BE2C (cell line): ENCODE results near the gene CSF2.

Source experiments
- DNase-seq: peaks from one replicate; pipeline ENCODE4 v3.0.0-alpha.2; 2020
- H3K27me3 ChIP-seq: fragments of 250-450 bp; sonication (Bioruptor Pico); 2 replicates; pipeline ENCODE4 v1.5.1; 2020; ENCODE audit warnings: mild to moderate bottlenecking
- H3K36me3 ChIP-seq: fragments of 250-450 bp; sonication (Bioruptor Pico); 2 replicates; pipeline ENCODE4 v1.5.1; 2020; ENCODE audit warnings: mild to moderate bottlenecking
- H3K4me1 ChIP-seq: fragments of 250-450 bp; sonication (Bioruptor Pico); 2 replicates; pipeline ENCODE4 v1.5.1; 2020
- H3K4me3 ChIP-seq: 2 replicates; pipeline ENCODE4 v1.5.1; 2011; ENCODE audit warnings: low read depth, low read length
- H3K9me3 ChIP-seq: fragments of 250-450 bp; sonication (Bioruptor Pico); 2 replicates; pipeline ENCODE4 v1.5.1; 2020
- TF ChIP-seq, protein P1 (sequence below): IDR thresholded peaks from 2 replicates; pipeline ENCODE4 v1.5.1; 2012; ENCODE audit warnings: mild to moderate bottlenecking, low read depth, low read length

The CSF2 gene

DNA sequence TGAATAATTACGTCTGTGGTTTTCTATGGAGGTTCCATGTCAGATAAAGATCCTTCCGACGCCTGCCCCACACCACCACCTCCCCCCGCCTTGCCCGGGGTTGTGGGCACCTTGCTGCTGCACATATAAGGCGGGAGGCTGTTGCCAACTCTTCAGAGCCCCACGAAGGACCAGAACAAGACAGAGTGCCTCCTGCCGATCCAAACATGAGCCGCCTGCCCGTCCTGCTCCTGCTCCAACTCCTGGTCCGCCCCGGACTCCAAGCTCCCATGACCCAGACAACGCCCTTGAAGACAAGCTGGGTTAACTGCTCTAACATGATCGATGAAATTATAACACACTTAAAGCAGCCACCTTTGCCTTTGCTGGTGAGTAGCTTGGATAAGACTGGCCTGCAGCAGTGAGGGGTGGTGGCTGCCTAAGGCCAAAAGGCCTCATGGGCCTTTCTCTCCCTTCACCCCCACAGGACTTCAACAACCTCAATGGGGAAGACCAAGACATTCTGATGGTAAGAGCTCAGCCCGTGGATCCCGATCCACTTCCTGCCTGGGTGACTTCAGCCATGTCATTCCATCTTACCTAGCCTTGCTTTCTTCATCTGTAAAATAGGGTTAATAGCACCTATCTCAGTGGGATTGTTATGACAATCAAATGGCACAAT is 13.0 kb upstream of the CSF2 start, which contains the start of gene IL3:
Gene IL3 (plus strand): TSS at position 155 of the 661 bp plus-strand sequence. CDS start 52 bp downstream, at position 207.
- TF ChIP-seq, protein P1, sequence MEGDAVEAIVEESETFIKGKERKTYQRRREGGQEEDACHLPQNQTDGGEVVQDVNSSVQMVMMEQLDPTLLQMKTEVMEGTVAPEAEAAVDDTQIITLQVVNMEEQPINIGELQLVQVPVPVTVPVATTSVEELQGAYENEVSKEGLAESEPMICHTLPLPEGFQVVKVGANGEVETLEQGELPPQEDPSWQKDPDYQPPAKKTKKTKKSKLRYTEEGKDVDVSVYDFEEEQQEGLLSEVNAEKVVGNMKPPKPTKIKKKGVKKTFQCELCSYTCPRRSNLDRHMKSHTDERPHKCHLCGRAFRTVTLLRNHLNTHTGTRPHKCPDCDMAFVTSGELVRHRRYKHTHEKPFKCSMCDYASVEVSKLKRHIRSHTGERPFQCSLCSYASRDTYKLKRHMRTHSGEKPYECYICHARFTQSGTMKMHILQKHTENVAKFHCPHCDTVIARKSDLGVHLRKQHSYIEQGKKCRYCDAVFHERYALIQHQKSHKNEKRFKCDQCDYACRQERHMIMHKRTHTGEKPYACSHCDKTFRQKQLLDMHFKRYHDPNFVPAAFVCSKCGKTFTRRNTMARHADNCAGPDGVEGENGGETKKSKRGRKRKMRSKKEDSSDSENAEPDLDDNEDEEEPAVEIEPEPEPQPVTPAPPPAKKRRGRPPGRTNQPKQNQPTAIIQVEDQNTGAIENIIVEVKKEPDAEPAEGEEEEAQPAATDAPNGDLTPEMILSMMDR = no peak
- Histone ChIP-seq H3K4me1 (peaks cover 4% of the 10 kb centered on the region), H3K4me3 (no peak within 1 kb of the TSS), H3K9me3 (no peaks in the 10 kb centered on the region), H3K27me3 (no peaks in the 10 kb centered on the region), H3K36me3 (no peaks in the 10 kb centered on the region)
- DNase-seq = no peak

DNA sequence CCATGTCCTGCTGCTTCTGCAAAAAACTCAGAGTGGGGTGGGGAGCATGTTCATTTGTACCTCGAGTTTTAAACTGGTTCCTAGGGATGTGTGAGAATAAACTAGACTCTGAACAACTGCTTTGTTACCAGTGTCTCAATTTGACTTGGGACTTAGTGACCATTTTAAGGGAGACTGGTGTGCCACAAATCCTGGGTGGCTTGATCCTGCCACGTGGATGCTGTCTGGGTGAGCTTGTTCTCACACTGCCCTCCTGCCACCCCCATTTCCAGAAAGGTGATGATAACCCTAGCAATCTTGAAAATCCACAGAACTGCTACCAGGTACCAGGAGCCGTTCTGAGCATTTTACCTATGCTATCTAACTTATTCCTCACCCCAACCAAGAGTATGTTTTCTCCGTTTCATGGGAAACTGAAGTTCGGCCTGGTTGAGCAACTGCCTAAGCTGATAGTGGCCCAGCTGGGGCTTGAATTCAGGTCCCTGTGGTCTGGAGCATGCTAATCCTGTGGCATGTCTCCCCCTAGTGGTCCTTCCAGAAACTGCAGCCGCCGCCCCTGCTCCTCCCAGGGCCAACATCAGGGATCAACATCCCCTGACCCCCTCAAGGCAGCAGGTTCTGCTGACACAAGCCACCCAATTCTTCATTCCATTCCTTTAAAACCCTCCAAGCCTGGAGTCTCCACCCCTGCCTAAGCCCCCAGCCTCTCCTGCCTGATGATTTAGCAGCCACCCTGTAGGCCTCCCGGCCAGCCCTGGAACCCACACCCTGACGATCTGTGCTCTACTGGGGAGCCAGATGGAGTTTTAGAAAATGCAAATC is 10.3 kb upstream of the CSF2 start:
- Histone ChIP-seq H3K36me3 (no peaks in the 10 kb centered on the region), H3K4me3 (no peak overlapping the region), H3K9me3 (no peaks in the 10 kb centered on the region), H3K4me1 (peaks cover 4% of the 10 kb centered on the region), H3K27me3 (no peaks in the 10 kb centered on the region)
- TF ChIP-seq, protein P1 = peak; percentile 98
- peak; percentile 84 for DNase-seq

DNA sequence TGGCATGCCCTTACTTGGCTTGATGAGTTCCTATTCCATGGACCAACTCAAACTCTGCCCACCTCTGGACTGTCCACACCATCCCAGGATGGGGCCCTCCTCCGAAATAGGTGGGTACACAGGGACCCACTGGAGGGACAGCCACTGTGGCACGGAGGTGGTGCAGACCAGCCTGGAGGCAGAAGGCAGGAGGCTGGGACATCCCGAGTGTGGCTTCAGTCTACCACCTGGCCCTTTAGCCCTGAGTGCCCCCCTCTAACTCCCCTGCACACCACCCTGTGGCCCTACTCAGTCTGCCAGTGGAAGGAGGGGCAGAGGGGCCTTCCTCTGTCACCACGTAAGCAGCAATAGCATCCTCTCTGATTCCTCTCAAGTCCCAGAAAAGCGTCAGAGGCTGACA is 9.4 kb upstream of the CSF2 start:
- H3K27me3 ChIP-seq = no peaks in the 10 kb centered on the region
- no peak for DNase-seq
- H3K4me3 ChIP-seq = no peak overlapping the region
- H3K9me3 ChIP-seq = no peaks in the 10 kb centered on the region
- peaks cover 4% of the 10 kb centered on the region for H3K4me1 ChIP-seq
- TF ChIP-seq, protein P1 = no peak
- no peaks in the 10 kb centered on the region for H3K36me3 ChIP-seq

DNA sequence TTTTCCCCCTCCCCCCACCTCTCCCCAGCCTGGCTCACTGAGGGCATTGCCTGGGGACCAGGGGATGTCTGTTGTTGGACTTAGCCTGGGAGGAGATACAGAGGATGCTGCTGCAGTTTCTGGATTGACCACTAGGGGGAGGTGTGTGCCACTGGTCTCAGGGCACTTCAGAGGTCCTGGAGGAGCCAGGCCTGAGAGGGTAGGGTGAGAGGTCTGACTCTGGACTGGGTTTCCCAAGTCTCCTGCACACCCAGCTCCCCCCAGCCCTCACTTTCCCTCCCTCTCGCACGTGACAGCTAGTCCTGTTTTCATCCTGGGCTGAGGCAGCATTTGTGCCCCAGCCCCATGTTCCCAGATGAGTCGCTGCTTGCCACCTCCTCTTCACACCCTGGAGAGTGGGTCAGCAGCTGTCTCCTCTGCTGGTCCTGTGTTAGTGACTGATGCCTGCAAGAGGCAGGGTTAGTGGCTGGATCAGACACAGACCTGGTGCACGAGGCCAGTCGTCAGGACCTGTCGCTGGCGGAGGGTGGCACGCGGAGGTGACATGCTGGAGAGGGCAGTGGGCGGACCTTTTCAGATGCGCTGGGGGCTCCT is 8.8 kb upstream of the CSF2 start:
- TF ChIP-seq, protein P1 = peak; percentile 99
- Histone ChIP-seq H3K4me3 (no peak overlapping the region), H3K9me3 (no peaks in the 10 kb centered on the region), H3K4me1 (peaks cover 4% of the 10 kb centered on the region), H3K36me3 (no peaks in the 10 kb centered on the region), H3K27me3 (no peaks in the 10 kb centered on the region)
- DNase-seq = peak; percentile 86

DNA sequence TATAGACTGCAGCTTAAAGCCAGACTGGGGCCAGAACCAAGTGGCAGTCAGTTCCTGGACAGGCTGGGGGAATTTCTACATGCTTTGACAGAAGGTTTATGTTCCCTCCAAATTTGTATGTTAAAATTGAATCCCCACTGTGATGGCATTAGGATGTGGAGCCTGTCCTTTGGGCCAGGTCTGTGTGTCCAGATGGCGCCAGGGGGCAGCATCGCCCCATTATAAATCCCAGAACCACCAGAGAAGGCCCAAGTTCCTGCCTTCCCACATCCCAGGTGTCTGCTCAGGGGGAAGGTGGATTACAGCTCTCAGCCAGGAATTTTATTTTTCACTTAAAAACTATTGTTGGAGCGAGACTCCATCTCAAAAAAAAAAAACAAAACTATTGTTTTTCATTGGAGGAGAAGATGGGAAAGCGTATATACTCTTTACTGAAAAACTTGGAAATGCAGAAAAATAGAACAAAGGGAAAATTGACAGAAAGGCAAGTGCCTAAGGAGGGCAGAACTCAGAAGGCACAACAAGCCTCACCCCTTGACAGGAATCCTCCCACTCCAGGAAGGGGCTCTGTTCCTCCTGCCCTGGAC is 8.1 kb upstream of the CSF2 start:
- H3K9me3 ChIP-seq = no peaks in the 10 kb centered on the region
- peak; percentile 82 for DNase-seq
- H3K4me1 ChIP-seq = peaks cover 4% of the 10 kb centered on the region
- no peak overlapping the region for H3K4me3 ChIP-seq
- TF ChIP-seq, protein P1 = peak; percentile 78
- H3K36me3 ChIP-seq = no peaks in the 10 kb centered on the region
- no peaks in the 10 kb centered on the region for H3K27me3 ChIP-seq
